Measurements from ENCODE around the gene DES.

The DES gene

GRCh38 chr2:219441451-219442255, 23.5 kb downstream of the DES start:
- FAIRE-seq, result no peak

- FAIRE-seq, result no peak
These were observed 24.3 kb downstream of the DES start for GRCh38 chr2:219442256-219443015.

- no peak for FAIRE-seq
These were observed 25.0 kb downstream of the DES start for GRCh38 chr2:219443016-219443696.

- FAIRE-seq, result no peak
These were observed 25.5 kb downstream of the DES start for GRCh38 chr2:219443697-219444023.

- FAIRE-seq, result no peak
These were observed 26.5 kb downstream of the DES start for GRCh38 chr2:219444566-219445091.

GRCh38 chr2:219445220-219445640, 27.1 kb downstream of the DES start:
- no peak for FAIRE-seq

GRCh38 chr2:219446101-219446504, 27.9 kb downstream of the DES start:
- FAIRE-seq, result no peak

GRCh38 chr2:219446689-219447088, 28.5 kb downstream of the DES start:
- FAIRE-seq, result no peak

- no peak for FAIRE-seq
These were observed 29.3 kb downstream of the DES start for GRCh38 chr2:219447242-219448098.

- FAIRE-seq, result no peak
These were observed 30.1 kb downstream of the DES start for GRCh38 chr2:219448099-219448775.

GRCh38 chr2:219448776-219449341, 30.7 kb downstream of the DES start:
- FAIRE-seq, result no peak

GRCh38 chr2:219449609-219450008, 31.4 kb downstream of the DES start:
- no peak for FAIRE-seq

GRCh38 chr2:219451661-219452360, 33.6 kb downstream of the DES start:
- FAIRE-seq, result no peak

- FAIRE-seq, result no peak
These were observed 34.5 kb downstream of the DES start for GRCh38 chr2:219452361-219453317.

GRCh38 chr2:219453671-219454590, 35.8 kb downstream of the DES start:
- no peak for FAIRE-seq

- FAIRE-seq, result no peak
These were observed 37.4 kb downstream of the DES start for GRCh38 chr2:219455581-219455980.

GRCh38 chr2:219457784-219458369, 39.7 kb downstream of the DES start:
- FAIRE-seq, result no peak

GRCh38 chr2:219458996-219459395, 40.8 kb downstream of the DES start:
- FAIRE-seq, result no peak

Data from G401.6 (cell line).